Measurements from ENCODE around the gene HECTD2. TPM values are rescaled to one million over a fixed set of nuclear protein-coding genes. Genes with fewer than 3 reads are reported as not detected.

HECTD2 gene
- total RNA-seq, 1 experiment from 2014 or later, result 5.2 TPM

GRCh38 chr10:91411621-91412020, 1.5 kb downstream of the HECTD2 start:
- Histone ChIP-seq H3K36me3 (ENCODE audit: low read depth) (no peaks in the 10 kb centered on the region), H3K9me3 (ENCODE audit: insufficient read depth, low read depth) (no peaks in the 10 kb centered on the region), H3K9me2 (ENCODE audit: insufficient read depth) (no peaks in the 10 kb centered on the region), H3K79me2 (ENCODE audit: low read depth) (no peaks in the 10 kb centered on the region), H3K27ac (no peak overlapping the region), H3K4me2 (peak overlapping the region; percentile 72; the same call in 1 of the 2 replicates), H2AFZ (no peak overlapping the region), H3K4me3 (no peak overlapping the region), H3F3A (ENCODE audit: insufficient read depth, low read depth) (no peaks in the 10 kb centered on the region), H3K27me3 (ENCODE audit: insufficient read depth, low read depth) (no peaks in the 10 kb centered on the region), H3K4me1 (replicated peaks; ENCODE audit: insufficient read depth) (peaks cover 4% of the 10 kb centered on the region; the same call in 1 of the 2 replicates), H4K20me1 (ENCODE audit: insufficient read depth) (no peaks in the 10 kb centered on the region)
- intact Hi-C loops (cut with micrococcal nuclease; ENCODE audit: unreplicated experiment), result loop anchor here (2.0 kb wide), 1 partner anchor 501 kb away; no protein-coding TSS in a partner anchor
- TF ChIP-seq EZH2 (IDR thresholded peaks at IDR 0.05; ENCODE audit: low read depth), result no peak
- TF ChIP-seq, protein P1, sequence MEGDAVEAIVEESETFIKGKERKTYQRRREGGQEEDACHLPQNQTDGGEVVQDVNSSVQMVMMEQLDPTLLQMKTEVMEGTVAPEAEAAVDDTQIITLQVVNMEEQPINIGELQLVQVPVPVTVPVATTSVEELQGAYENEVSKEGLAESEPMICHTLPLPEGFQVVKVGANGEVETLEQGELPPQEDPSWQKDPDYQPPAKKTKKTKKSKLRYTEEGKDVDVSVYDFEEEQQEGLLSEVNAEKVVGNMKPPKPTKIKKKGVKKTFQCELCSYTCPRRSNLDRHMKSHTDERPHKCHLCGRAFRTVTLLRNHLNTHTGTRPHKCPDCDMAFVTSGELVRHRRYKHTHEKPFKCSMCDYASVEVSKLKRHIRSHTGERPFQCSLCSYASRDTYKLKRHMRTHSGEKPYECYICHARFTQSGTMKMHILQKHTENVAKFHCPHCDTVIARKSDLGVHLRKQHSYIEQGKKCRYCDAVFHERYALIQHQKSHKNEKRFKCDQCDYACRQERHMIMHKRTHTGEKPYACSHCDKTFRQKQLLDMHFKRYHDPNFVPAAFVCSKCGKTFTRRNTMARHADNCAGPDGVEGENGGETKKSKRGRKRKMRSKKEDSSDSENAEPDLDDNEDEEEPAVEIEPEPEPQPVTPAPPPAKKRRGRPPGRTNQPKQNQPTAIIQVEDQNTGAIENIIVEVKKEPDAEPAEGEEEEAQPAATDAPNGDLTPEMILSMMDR (conservative IDR thresholded peaks at IDR 0.05), result no peak
- ChIA-PET CTCF (no interaction called here), POLR2A (ENCODE audit: unreplicated experiment) (interaction anchor here (0.6 kb wide), 1 partner anchor 187 kb away, joined by 3 read pairs; no protein-coding TSS in a partner anchor)
- BruUV-seq (replicated peaks), result no TSS peak
- no peak for DNase-seq

DNA sequence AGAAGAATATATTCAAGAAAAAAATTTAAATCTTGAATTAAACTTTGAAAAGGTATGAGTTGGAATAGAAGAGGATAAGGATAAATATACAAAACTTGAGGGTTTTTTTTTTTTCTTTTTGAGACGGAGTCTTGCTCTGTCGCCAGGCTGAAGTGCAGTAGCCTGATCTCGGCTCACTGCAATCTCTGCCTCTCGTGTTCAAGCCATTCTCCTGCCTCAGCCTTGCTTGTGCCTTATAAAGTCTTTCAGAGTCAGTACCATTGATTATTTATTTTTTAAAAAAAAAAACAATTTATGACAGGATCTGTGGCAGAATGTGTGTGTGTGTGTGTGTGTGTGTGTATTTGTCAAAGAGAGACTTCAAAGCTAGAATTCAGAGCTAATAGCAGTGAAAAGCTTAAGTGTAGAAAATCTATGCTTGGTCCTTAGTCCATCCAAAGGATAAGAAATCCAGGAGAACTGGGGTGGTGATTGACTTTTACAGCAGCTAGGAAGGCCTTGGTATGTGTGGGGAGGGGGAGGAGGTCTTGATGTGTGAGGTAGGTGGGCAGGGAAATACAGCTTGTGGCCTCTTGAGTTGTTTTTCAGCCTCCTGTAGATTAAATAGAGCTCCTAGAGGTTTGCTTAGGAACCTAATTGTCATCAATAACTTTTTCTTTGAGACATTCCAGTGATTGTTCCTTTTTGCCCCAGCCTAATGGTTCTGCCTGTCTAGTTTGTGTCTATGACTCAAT, 2.4 kb downstream of the HECTD2 start:
- DNase-seq, result no peak
- Histone ChIP-seq H3K27ac (no peak overlapping the region), H3K27me3 (ENCODE audit: insufficient read depth, low read depth) (no peaks in the 10 kb centered on the region), H4K20me1 (ENCODE audit: insufficient read depth) (no peaks in the 10 kb centered on the region), H3K9me3 (ENCODE audit: insufficient read depth, low read depth) (no peaks in the 10 kb centered on the region), H3K4me3 (no peak overlapping the region), H3K79me2 (ENCODE audit: low read depth) (no peaks in the 10 kb centered on the region), H3K4me2 (no peak overlapping the region), H3K9me2 (ENCODE audit: insufficient read depth) (no peaks in the 10 kb centered on the region), H3K36me3 (ENCODE audit: low read depth) (no peaks in the 10 kb centered on the region), H3F3A (ENCODE audit: insufficient read depth, low read depth) (no peaks in the 10 kb centered on the region), H2AFZ (no peak overlapping the region), H3K4me1 (replicated peaks; ENCODE audit: insufficient read depth) (peaks cover 4% of the 10 kb centered on the region; the same call in 1 of the 2 replicates)
- POLR2A ChIA-PET (ENCODE audit: unreplicated experiment), result no interaction called here
- BruUV-seq (replicated peaks), result no TSS peak
- CTCF ChIA-PET, result no interaction called here
- intact Hi-C loops (cut with micrococcal nuclease; ENCODE audit: unreplicated experiment), result no loop called here
- TF ChIP-seq EZH2 (IDR thresholded peaks at IDR 0.05; ENCODE audit: low read depth), result no peak
- TF ChIP-seq, protein P1 (conservative IDR thresholded peaks at IDR 0.05), result no peak

DNA sequence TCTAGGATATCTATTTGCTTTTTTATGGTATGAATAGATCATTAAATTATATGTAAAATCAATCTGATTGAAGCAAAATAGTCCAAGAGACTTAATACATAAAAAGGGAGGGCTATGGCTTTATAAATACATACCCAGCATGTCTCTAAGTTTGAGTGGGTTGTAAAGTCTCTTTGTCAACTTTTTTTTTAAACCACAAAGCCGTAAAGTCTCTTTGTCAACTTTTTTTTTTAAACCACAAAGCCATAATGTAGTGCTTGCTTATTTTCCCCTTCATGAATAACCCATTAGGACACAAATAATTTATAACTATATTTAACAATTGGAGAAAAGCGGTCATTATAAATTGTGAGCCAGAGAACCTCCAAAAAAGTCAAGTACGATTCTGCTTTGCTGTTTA, 5.7 kb downstream of the HECTD2 start:
- ChIA-PET POLR2A (ENCODE audit: unreplicated experiment) (no interaction called here), CTCF (no interaction called here)
- Histone ChIP-seq H3K9me2 (ENCODE audit: insufficient read depth) (no peaks in the 10 kb centered on the region), H3F3A (ENCODE audit: insufficient read depth, low read depth) (no peaks in the 10 kb centered on the region), H3K27ac (no peak overlapping the region), H3K4me3 (no peak overlapping the region), H3K36me3 (ENCODE audit: low read depth) (no peaks in the 10 kb centered on the region), H3K27me3 (ENCODE audit: insufficient read depth, low read depth) (no peaks in the 10 kb centered on the region), H3K4me1 (replicated peaks; ENCODE audit: insufficient read depth) (no peaks in the 10 kb centered on the region), H4K20me1 (ENCODE audit: insufficient read depth) (no peaks in the 10 kb centered on the region), H3K4me2 (no peak overlapping the region), H3K9me3 (ENCODE audit: insufficient read depth, low read depth) (no peaks in the 10 kb centered on the region), H3K79me2 (ENCODE audit: low read depth) (no peaks in the 10 kb centered on the region), H2AFZ (no peak overlapping the region)
- no peak for DNase-seq
- BruUV-seq (replicated peaks), result no TSS peak
- no peak for TF ChIP-seq EZH2 (IDR thresholded peaks at IDR 0.05; ENCODE audit: low read depth)
- TF ChIP-seq, protein P1 (conservative IDR thresholded peaks at IDR 0.05), result no peak
- intact Hi-C loops (cut with micrococcal nuclease; ENCODE audit: unreplicated experiment), result no loop called here
